ENCODE data around the gene SERPINB6.
"Not testable (repeated sequence)": the region's sequence is repeated elsewhere in the genome, so short reads cannot be mapped to it uniquely, and the experiment has no call there.

SERPINB6 gene

GRCh38 chr6:2909718-2910117, 61.6 kb downstream of the SERPINB6 start:
- H3K79me2 ChIP-seq (ENCODE audit: low read length) = no peaks in the 10 kb centered on the region
- TF ChIP-seq EZH2phosphoT487 (IDR thresholded peaks at IDR 0.05; ENCODE audit: low read depth) (no peak), CTCF (IDR thresholded peaks at IDR 0.05; ENCODE audit: low read depth, low read length) (no peak)
- H3K4me1 ChIP-seq (ENCODE audit: low read length) = peaks cover 25% of the 10 kb centered on the region
- no peak overlapping the region for H3K27ac ChIP-seq (ENCODE audit: low read length)
- H3K27me3 ChIP-seq (ENCODE audit: low read depth, low read length) = no peaks in the 10 kb centered on the region
- no peaks in the 10 kb centered on the region for H3K36me3 ChIP-seq (replicated peaks; ENCODE audit: low read depth, low read length)
- H3K9me3 ChIP-seq (ENCODE audit: insufficient read depth, low read length) = no peaks in the 10 kb centered on the region
- H3K4me2 ChIP-seq (ENCODE audit: low read length) = no peak overlapping the region
- H2AFZ ChIP-seq (ENCODE audit: low read depth, low read length) = no peak overlapping the region
- no peak overlapping the region for H3K9ac ChIP-seq (ENCODE audit: low read length)
- no peaks in the 10 kb centered on the region for H4K20me1 ChIP-seq (ENCODE audit: insufficient read depth, low read length)
- no peak overlapping the region for H3K4me3 ChIP-seq (ENCODE audit: low read length)

- H3K4me3 ChIP-seq (ENCODE audit: low read length); H3K9me3 ChIP-seq (ENCODE audit: insufficient read depth, low read length); H3K79me2 ChIP-seq (ENCODE audit: low read length); H3K4me2 ChIP-seq (ENCODE audit: low read length); H3K36me3 ChIP-seq (replicated peaks; ENCODE audit: low read depth, low read length); H3K9ac ChIP-seq (ENCODE audit: low read length); H3K27ac ChIP-seq (ENCODE audit: low read length); H4K20me1 ChIP-seq (ENCODE audit: insufficient read depth, low read length); H2AFZ ChIP-seq (ENCODE audit: low read depth, low read length); H3K27me3 ChIP-seq (ENCODE audit: low read depth, low read length): not testable (repeated sequence)
- H3K4me1 ChIP-seq (ENCODE audit: low read length) = peaks cover 25% of the 10 kb centered on the region
Observed at GRCh38 chr6:2909051-2909606, 62.2 kb downstream of the SERPINB6 start.

- H3K27ac ChIP-seq (ENCODE audit: low read length); H3K4me2 ChIP-seq (ENCODE audit: low read length); H3K4me3 ChIP-seq (ENCODE audit: low read length); H3K9ac ChIP-seq (ENCODE audit: low read length); H3K36me3 ChIP-seq (replicated peaks; ENCODE audit: low read depth, low read length); H2AFZ ChIP-seq (ENCODE audit: low read depth, low read length); H4K20me1 ChIP-seq (ENCODE audit: insufficient read depth, low read length); H3K9me3 ChIP-seq (ENCODE audit: insufficient read depth, low read length); H3K79me2 ChIP-seq (ENCODE audit: low read length); H3K27me3 ChIP-seq (ENCODE audit: low read depth, low read length): not testable (repeated sequence)
- H3K4me1 ChIP-seq (ENCODE audit: low read length) = peaks cover 25% of the 10 kb centered on the region
Observed at GRCh38 chr6:2908516-2908915, 62.9 kb downstream of the SERPINB6 start.

- not testable (repeated sequence) for H4K20me1 ChIP-seq (ENCODE audit: insufficient read depth, low read length); H2AFZ ChIP-seq (ENCODE audit: low read depth, low read length); H3K27ac ChIP-seq (ENCODE audit: low read length); H3K27me3 ChIP-seq (ENCODE audit: low read depth, low read length); H3K9me3 ChIP-seq (ENCODE audit: insufficient read depth, low read length)
- H3K79me2 ChIP-seq (ENCODE audit: low read length) = peaks cover 21% of the 10 kb centered on the region
- H3K36me3 ChIP-seq (replicated peaks; ENCODE audit: low read depth, low read length) = peaks cover 16% of the 10 kb centered on the region
- H3K4me1 ChIP-seq (ENCODE audit: low read length) = peaks cover 31% of the 10 kb centered on the region
- peak overlapping the region; percentile 84 for H3K4me2 ChIP-seq (ENCODE audit: low read length)
- H3K4me3 ChIP-seq (ENCODE audit: low read length) = peak overlapping the region; percentile 89
- H3K9ac ChIP-seq (ENCODE audit: low read length) = peak overlapping the region; percentile 70
Observed at GRCh38 chr6:2903411-2904185, 67.8 kb downstream of the SERPINB6 start.

GRCh38 chr6:2901645-2902502, 69.5 kb downstream of the SERPINB6 start:
- not testable (repeated sequence) for H3K27me3 ChIP-seq (ENCODE audit: low read depth, low read length); H3K27ac ChIP-seq (ENCODE audit: low read length); H2AFZ ChIP-seq (ENCODE audit: low read depth, low read length); H4K20me1 ChIP-seq (ENCODE audit: insufficient read depth, low read length); H3K9me3 ChIP-seq (ENCODE audit: insufficient read depth, low read length)
- Histone ChIP-seq H3K9ac (ENCODE audit: low read length) (peak overlapping the region; percentile 70), H3K79me2 (ENCODE audit: low read length) (peaks cover 21% of the 10 kb centered on the region), H3K4me2 (ENCODE audit: low read length) (peak overlapping the region; percentile 84), H3K4me1 (ENCODE audit: low read length) (peaks cover 35% of the 10 kb centered on the region), H3K36me3 (replicated peaks; ENCODE audit: low read depth, low read length) (peaks cover 24% of the 10 kb centered on the region), H3K4me3 (ENCODE audit: low read length) (peak overlapping the region; percentile 89)

All from OCI-LY3 (cell line).